Liver (tissue), 9 donors: Measurements from ENCODE around the gene TLE2. TPM values are rescaled to one million over a fixed set of nuclear protein-coding genes. Genes with fewer than 3 reads are reported as not detected.

Experiments
- DNase-seq: peaks from one replicate; pipeline ENCODE4 v3.0.0-alpha.2; 2017; ENCODE audit warnings: low spot score
- H3K27ac ChIP-seq, 2 donors: one replicate each; pipeline ENCODE4 v1.7.0; 2013; ENCODE audit warnings: inconsistent platforms in 2 of 2, low read length in 2 of 2, control low read depth in 1 of 2, low read depth in 1 of 2, mild to moderate bottlenecking in 1 of 2
- H3K27me3 ChIP-seq, 4 donors: one replicate each; pipeline versions ENCODE4 v1.6.1 to v1.7.0; 2013; ENCODE audit warnings: low read length in 3 of 4, inconsistent platforms in 1 of 4, mild to moderate bottlenecking in 1 of 4, moderate library complexity in 1 of 4; ENCODE audit not compliant: control insufficient read depth in 4 of 4, insufficient read depth in 4 of 4
- H3K36me3 ChIP-seq, 4 donors: one replicate each; pipeline versions ENCODE4 v1.6.1 to v1.7.0; 2013; ENCODE audit warnings: low read length in 3 of 4, mild to moderate bottlenecking in 3 of 4, low read depth in 1 of 4, moderate library complexity in 1 of 4; ENCODE audit not compliant: control insufficient read depth in 4 of 4, insufficient read depth in 3 of 4
- H3K4me1 ChIP-seq, 4 donors: one replicate each; pipeline versions ENCODE4 v1.6.1 to v1.7.0; 2013; ENCODE audit warnings: low read length in 3 of 4, mild to moderate bottlenecking in 3 of 4, moderate library complexity in 1 of 4; ENCODE audit not compliant: control insufficient read depth in 4 of 4, insufficient read depth in 4 of 4
- H3K4me3 ChIP-seq, 3 donors: one replicate each; pipeline versions ENCODE4 v1.6.1 to v1.7.0; 2013; ENCODE audit warnings: low read length in 3 of 3, control low read depth in 1 of 3, low read depth in 1 of 3, mild to moderate bottlenecking in 1 of 3
- H3K9ac ChIP-seq, 2 donors: one replicate each; pipeline ENCODE4 v1.7.0; 2013; ENCODE audit warnings: low read length in 2 of 2, mild to moderate bottlenecking in 2 of 2, moderate library complexity in 2 of 2, control low read depth in 1 of 2, low read depth in 1 of 2
- H3K9me3 ChIP-seq, 4 donors: one replicate each; pipeline versions ENCODE4 v1.6.1 to v1.7.0; 2013; ENCODE audit warnings: low read length in 3 of 4; ENCODE audit not compliant: control insufficient read depth in 4 of 4
- ATF3 ChIP-seq: IDR thresholded peaks from 2 replicates; pipeline ENCODE4 v1.6.1; 2016; ENCODE audit warnings: antibody characterized with exemption
- CTCF ChIP-seq: fragments of 150-350 bp; IDR thresholded peaks from 2 replicates; pipeline ENCODE4 v1.5.1; 2017; ENCODE audit warnings: improper control_type of control experiment, low read depth, low read length; ENCODE audit not compliant: missing input control
- EGR1 ChIP-seq, 2 donors: IDR thresholded peaks; 2 replicates each; pipeline ENCODE4 v1.6.1; 2016 to 2018; ENCODE audit warnings: antibody characterized with exemption in 2 of 2, low read depth in 2 of 2
- FOXA1 ChIP-seq: IDR thresholded peaks from 2 replicates; pipeline ENCODE4 v1.6.1; 2016; ENCODE audit warnings: antibody characterized with exemption
- FOXA2 ChIP-seq: IDR thresholded peaks from 2 replicates; pipeline ENCODE4 v1.6.1; 2016; ENCODE audit warnings: antibody characterized with exemption
- GABPA ChIP-seq, 2 donors: IDR thresholded peaks in 1 of 2; conservative IDR thresholded peaks in 1 of 2; 2 replicates each; pipeline ENCODE4 v1.6.1; 2016; ENCODE audit warnings: antibody characterized with exemption in 2 of 2, mild to moderate bottlenecking in 1 of 2, moderate library complexity in 1 of 2
- HNF4A ChIP-seq, 2 donors: conservative IDR thresholded peaks; 2 replicates each; pipeline ENCODE4 v1.6.1; 2016; ENCODE audit warnings: antibody characterized with exemption in 2 of 2, mild to moderate bottlenecking in 2 of 2
- HNF4G ChIP-seq: IDR thresholded peaks from 2 replicates; pipeline ENCODE4 v1.6.1; 2016; ENCODE audit warnings: antibody characterized with exemption
- JUND ChIP-seq, 2 donors: IDR thresholded peaks; 2 replicates each; pipeline ENCODE4 v1.6.1; 2016; ENCODE audit warnings: antibody characterized with exemption in 2 of 2
- MAX ChIP-seq: IDR thresholded peaks from 2 replicates; pipeline ENCODE4 v1.6.1; 2016; ENCODE audit warnings: antibody characterized with exemption
- NR2F2 ChIP-seq: IDR thresholded peaks from 2 replicates; pipeline ENCODE4 v1.6.1; 2016; ENCODE audit warnings: antibody characterized with exemption
- RAD21 ChIP-seq, 2 donors: IDR thresholded peaks; 2 replicates each; pipeline ENCODE4 v1.6.1; 2016; ENCODE audit warnings: antibody characterized with exemption in 2 of 2, mild to moderate bottlenecking in 2 of 2
- REST ChIP-seq: IDR thresholded peaks from 2 replicates; pipeline ENCODE4 v1.6.1; 2016; ENCODE audit warnings: antibody characterized with exemption, mild to moderate bottlenecking
- RXRA ChIP-seq, 2 donors: IDR thresholded peaks; 2 replicates each; pipeline ENCODE4 v1.6.1; 2017 to 2018; ENCODE audit warnings: antibody characterized with exemption in 2 of 2, mild to moderate bottlenecking in 1 of 2
- SP1 ChIP-seq: IDR thresholded peaks from 2 replicates; pipeline ENCODE4 v1.6.1; 2018; ENCODE audit warnings: antibody characterized with exemption, mild to moderate bottlenecking
- TAF1 ChIP-seq: conservative IDR thresholded peaks from 2 replicates; pipeline ENCODE4 v1.6.1; 2016; ENCODE audit warnings: antibody characterized with exemption, mild to moderate bottlenecking
- YY1 ChIP-seq: IDR thresholded peaks from 2 replicates; pipeline ENCODE4 v1.6.1; 2016; ENCODE audit warnings: antibody characterized with exemption, mild to moderate bottlenecking
- ZBTB33 ChIP-seq: IDR thresholded peaks from 2 replicates; pipeline ENCODE4 v1.6.1; 2016; ENCODE audit warnings: antibody characterized with exemption
- WGBS: extraction: QIAGEN DNeasy Blood & Tissue Kit; methylation state at CpG from one replicate; pipeline ENCODE4 v1.1.7; 2013; 5-methylcytosine and 5-hydroxymethylcytosine counted together
- polyA plus RNA-seq, 2 donors: library from polyadenylated mRNA; stranded (reverse) in 1 of 2; unstranded in 1 of 2; fragments of 200-250 nt in 1 of 2; fragments of >200 nt in 1 of 2; fragmentation: Nextera tagmentation in 1 of 2; extraction: Ambion mirVana in 1 of 2; gene quantifications; one replicate each; pipeline versions ENCODE4 v1.2.1 to v1.2.3, GENCODE V29; 2013 to 2015
- total RNA-seq, 2 donors: library from RNA; depleted of rRNA; stranded (reverse); fragments of >200 nt; gene quantifications; one replicate each; pipeline ENCODE4 v1.2.3, GENCODE V29; 2014
- donor health status: healthy.
- donor health status: healthy.
- donor health status: healthy.
- donor health status: healthy.
- donor health status: healthy.

Gene TLE2
- total and polyA plus RNA-seq, 4 donors = 3.6 to 9.3 (median 5.8) TPM

GRCh38 chr19:3013263-3013725 lies 15.8 kb downstream of the TLE2 start:
- Histone ChIP-seq H3K4me3 (no peak overlapping the region), H3K9ac (no peak overlapping the region), H3K9me3 (no peaks in the 10 kb centered on the region), H3K27me3 (no peaks in the 10 kb centered on the region), H3K4me1 (no peaks in the 10 kb centered on the region), H3K27ac (no peak overlapping the region), H3K36me3 (peaks cover 0 to 18% (median 2%) of the 10 kb centered on the region in 4 donors)
- 84% methylated on average over 7 of the region's 7 CpGs for WGBS
- no peak for DNase-seq
- no peak for TF ChIP-seq TAF1
- no peak for TF ChIP-seq ATF3
- TF ChIP-seq YY1 = no peak
- no peak for TF ChIP-seq JUND (IDR thresholded peaks at IDR 0.05)

DNA sequence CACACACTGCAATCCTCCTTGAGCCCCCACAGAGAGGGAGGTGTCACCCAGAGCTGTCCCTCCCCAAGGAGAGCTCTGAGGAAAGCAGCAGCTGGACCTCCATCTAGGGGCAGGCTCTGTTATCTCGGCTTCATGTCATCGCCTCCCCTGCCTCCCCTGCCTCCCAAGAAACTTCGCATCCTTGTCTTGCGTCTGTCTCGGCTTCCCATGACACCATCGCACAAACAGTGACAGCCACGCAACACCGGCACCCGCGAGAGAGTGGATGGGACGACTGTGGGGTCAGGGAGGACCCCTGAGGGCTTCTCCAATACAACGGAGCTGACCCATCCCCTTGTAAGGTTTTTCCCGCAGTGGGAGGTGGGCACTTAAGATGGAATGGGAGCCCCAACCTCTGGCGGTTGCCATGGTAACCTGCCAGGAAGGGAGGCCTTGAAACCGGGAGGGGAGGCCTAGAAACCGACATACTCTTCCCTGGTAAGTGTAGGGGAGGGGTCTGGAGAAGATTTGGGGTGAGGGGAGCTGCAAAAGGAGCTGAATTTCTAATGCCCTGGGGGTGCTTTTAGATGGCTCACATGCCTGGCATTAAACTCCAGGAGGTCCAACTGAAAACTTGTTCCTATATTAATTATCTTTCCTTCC lies 16.3 kb downstream of the TLE2 start:
- 91% methylated on average over 16 of the region's 16 CpGs for WGBS
- peaks cover 0 to 18% (median 2%) of the 10 kb centered on the region in 4 donors for H3K36me3 ChIP-seq

More for the DNA sequence above, 16.3 kb downstream of the TLE2 start:
- Histone ChIP-seq H3K4me3 (no peak overlapping the region), H3K9me3 (no peaks in the 10 kb centered on the region), H3K4me1 (no peaks in the 10 kb centered on the region), H3K27me3 (no peaks in the 10 kb centered on the region), H3K27ac (no peak overlapping the region), H3K9ac (no peak overlapping the region)
- DNase-seq = no peak
- no peak for TF ChIP-seq FOXA1
- TF ChIP-seq CTCF = no peak
- TF ChIP-seq ZBTB33 = no peak
- no peak for TF ChIP-seq REST
- TF ChIP-seq SP1 = no peak
- TF ChIP-seq ATF3 = no peak
- no peak for TF ChIP-seq GABPA (IDR thresholded peaks at IDR 0.05 in 1 of 2, conservative IDR thresholded peaks at IDR 0.05 in 1 of 2)
- TF ChIP-seq EGR1 (IDR thresholded peaks at IDR 0.05; ENCODE audit: low read depth in 2 of 2) = no peak
- no peak for TF ChIP-seq JUND (IDR thresholded peaks at IDR 0.05)
- TF ChIP-seq NR2F2 = no peak
- no peak for TF ChIP-seq YY1
- no peak for TF ChIP-seq RXRA (IDR thresholded peaks at IDR 0.05)
- TF ChIP-seq HNF4A (conservative IDR thresholded peaks at IDR 0.05) = no peak
- no peak for TF ChIP-seq HNF4G
- no peak for TF ChIP-seq RAD21 (IDR thresholded peaks at IDR 0.05)
- no peak for TF ChIP-seq FOXA2
- no peak for TF ChIP-seq MAX
- TF ChIP-seq TAF1 = no peak
